ENCODE results near the gene BCAM.

BCAM gene

DNA sequence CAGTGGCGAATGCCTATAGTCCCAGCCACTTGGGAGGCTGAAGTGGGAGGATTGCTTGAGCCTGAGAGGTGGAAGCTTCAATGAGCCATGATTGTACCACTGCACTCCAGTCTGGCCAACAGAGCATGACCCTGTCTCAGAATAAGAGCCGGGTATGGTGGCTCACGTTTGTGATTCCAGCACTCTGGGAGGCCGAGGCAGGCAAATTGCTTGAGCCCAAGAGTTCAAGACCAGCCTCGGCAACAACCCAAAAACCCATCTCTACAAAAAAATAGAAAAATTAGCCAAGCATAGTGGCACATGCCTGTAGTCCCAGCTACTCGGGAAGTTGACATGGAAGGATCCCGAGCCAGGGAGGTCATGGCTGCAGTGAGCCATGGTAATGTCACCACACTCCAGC is 31.9 kb downstream of the BCAM start:
- Mint-ChIP-seq H3K36me3 (ENCODE audit: low read depth) (no peaks in the 10 kb centered on the region), H3K27ac (no peak overlapping the region), H3K4me3 (no peak overlapping the region), H3K4me1 (peaks cover 5% of the 10 kb centered on the region), H3K27me3 (ENCODE audit: low read depth) (no peaks in the 10 kb centered on the region), H3K9me3 (no peaks in the 10 kb centered on the region)
- TF ChIP-seq, protein P1, sequence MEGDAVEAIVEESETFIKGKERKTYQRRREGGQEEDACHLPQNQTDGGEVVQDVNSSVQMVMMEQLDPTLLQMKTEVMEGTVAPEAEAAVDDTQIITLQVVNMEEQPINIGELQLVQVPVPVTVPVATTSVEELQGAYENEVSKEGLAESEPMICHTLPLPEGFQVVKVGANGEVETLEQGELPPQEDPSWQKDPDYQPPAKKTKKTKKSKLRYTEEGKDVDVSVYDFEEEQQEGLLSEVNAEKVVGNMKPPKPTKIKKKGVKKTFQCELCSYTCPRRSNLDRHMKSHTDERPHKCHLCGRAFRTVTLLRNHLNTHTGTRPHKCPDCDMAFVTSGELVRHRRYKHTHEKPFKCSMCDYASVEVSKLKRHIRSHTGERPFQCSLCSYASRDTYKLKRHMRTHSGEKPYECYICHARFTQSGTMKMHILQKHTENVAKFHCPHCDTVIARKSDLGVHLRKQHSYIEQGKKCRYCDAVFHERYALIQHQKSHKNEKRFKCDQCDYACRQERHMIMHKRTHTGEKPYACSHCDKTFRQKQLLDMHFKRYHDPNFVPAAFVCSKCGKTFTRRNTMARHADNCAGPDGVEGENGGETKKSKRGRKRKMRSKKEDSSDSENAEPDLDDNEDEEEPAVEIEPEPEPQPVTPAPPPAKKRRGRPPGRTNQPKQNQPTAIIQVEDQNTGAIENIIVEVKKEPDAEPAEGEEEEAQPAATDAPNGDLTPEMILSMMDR (IDR thresholded peaks at IDR 0.05; ENCODE audit: unreplicated experiment in 3 of 3): no peak

DNA sequence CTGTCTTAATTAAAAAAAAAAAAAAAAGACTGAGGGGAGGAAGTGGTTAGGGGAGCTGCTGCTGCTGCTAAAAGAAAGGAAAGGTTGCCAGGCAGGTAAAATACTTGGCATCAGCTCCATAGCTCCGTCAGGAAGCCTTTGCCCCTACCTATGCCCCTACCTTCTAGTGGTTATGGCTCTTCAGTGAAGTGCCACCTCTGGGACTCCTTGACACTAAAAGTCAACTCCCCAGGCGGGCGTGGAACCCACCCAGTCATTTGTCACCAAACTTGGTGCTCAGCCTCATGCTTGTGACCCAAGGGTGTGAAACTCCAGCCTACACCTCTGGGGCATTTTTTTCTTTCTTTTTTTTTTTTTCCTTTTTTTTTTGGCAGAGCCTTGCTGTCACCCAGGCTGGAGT is 32.3 kb downstream of the BCAM start:
- H3K4me1 Mint-ChIP-seq: peaks cover 5% of the 10 kb centered on the region
- no peaks in the 10 kb centered on the region for H3K27me3 Mint-ChIP-seq (ENCODE audit: low read depth)
- no peaks in the 10 kb centered on the region for H3K36me3 Mint-ChIP-seq (ENCODE audit: low read depth)
- TF ChIP-seq, protein P1 (IDR thresholded peaks at IDR 0.05; ENCODE audit: unreplicated experiment in 3 of 3): no peak
- H3K4me3 Mint-ChIP-seq: no peak overlapping the region
- no peaks in the 10 kb centered on the region for H3K9me3 Mint-ChIP-seq
- H3K27ac Mint-ChIP-seq: no peak overlapping the region

DNA sequence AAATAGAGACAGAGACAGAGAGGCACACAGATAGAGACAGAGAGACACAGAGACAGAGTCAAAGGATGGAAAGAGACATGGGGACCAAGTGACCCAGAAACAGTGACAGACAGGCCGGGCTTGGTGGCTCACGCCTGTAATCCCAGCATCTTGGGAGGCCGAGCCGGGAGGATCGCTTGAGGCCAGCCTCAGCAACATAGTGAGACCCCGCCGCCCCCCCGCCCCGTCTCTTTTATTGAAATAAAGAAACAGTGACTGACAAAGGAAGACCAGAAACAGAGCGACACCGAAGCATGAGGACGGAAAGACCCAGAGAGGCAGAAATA is 36.3 kb downstream of the BCAM start:
- Mint-ChIP-seq H3K4me1 (peaks cover 27% of the 10 kb centered on the region), H3K27me3 (ENCODE audit: low read depth) (no peaks in the 10 kb centered on the region), H3K9me3 (no peaks in the 10 kb centered on the region), H3K27ac (peak overlapping the region; percentile 53 to 94 (median 88)), H3K36me3 (ENCODE audit: low read depth) (no peaks in the 10 kb centered on the region), H3K4me3 (peak overlapping the region; percentile 86 to 99 (median 91))
- TF ChIP-seq, protein P1 (IDR thresholded peaks at IDR 0.05; ENCODE audit: unreplicated experiment in 3 of 3): no peak

DNA sequence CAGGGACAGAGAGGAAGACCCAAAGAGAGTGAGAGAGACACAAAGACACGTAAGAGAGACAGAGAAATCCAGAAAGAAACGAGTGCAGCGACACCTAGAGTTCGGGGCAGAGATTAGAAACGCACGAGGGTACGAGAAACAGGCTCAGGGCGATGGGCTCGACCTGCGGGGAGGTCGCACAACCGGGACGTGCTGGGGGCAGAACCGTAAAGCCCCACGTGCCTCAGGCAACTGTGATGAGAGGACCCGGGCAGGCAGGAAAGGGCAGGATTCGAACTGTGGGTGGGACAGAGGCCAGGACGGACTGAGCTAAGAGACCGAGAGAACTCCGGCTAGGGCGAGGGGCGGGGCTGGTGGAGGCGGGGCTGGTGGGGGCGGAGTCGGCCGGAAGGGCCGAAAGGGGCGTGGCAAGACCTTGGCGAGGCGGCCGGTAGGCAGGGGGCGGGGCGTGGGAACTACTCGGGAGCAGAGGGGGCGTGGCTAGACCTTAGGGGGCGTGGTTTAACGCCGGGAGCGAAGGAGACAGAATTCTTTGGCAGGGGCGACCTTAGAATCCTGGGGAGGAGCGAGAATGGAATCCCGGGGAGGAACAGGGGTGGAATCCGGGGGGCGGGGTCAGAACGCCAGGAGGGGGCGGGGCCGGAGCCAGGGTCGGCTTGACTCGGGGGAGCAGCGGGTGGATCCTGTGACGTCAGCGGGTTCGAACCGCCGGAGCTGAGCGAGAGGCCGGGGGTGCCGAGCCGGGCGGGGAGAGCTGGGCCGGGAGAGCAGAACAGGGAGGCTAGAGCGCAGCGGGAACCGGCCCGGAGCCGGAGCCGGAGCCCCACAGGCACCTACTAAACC is 36.9 kb downstream of the BCAM start, which contains the start of gene NECTIN2:
NECTIN2 (plus strand) TSS at position 686 of the 843 bp plus-strand sequence. CDS start 229 bp downstream, outside the sequence.
- Mint-ChIP-seq H3K27ac (peak within 1 kb of the TSS; percentile 53 to 99 (median 94)), H3K4me3 (peak within 1 kb of the TSS; percentile 91 to 99 (median 99)), H3K36me3 (ENCODE audit: low read depth) (no peaks in the 10 kb centered on the region), H3K9me3 (no peaks in the 10 kb centered on the region), H3K4me1 (peaks cover 32% of the 10 kb centered on the region), H3K27me3 (ENCODE audit: low read depth) (no peaks in the 10 kb centered on the region)
- TF ChIP-seq, protein P1 (IDR thresholded peaks at IDR 0.05; ENCODE audit: unreplicated experiment in 3 of 3): peak; percentile 61 to 80 (median 65)

DNA sequence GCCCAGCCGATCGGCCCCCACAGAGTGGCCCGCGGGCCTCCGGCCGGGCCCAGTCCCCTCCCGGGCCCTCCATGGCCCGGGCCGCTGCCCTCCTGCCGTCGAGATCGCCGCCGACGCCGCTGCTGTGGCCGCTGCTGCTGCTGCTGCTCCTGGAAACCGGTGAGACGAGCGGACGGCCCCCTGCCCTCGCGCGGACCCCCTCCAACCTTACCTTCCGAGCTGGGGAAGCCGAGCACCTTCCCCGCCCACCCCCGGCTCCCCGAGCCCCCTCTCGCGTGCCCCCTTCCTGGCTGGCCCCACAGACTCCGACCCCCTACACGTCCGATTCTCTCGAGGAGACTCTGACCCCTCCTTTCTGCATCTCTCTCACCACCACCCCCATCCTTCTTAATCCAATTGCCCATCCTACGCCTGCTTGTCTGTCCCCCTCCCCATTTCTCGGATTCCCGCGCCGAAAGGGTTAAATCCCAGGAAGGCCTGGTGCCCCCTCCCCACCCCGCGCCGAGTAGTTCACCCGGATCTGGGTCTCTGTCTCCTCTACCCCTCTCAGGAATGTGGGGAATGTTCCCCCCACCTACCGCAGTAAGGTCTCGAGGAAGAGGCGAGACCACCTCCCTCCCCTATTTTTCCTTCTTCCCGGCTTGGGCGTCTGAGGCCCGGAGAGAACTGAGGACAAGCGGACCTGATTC is 37.7 kb downstream of the BCAM start:
- Mint-ChIP-seq H3K4me1 (peaks cover 32% of the 10 kb centered on the region), H3K27me3 (ENCODE audit: low read depth) (no peaks in the 10 kb centered on the region), H3K9me3 (no peaks in the 10 kb centered on the region), H3K36me3 (ENCODE audit: low read depth) (no peaks in the 10 kb centered on the region), H3K27ac (peak overlapping the region; percentile 53 to 99 (median 94)), H3K4me3 (peak overlapping the region; percentile 91 to 99 (median 99))
- TF ChIP-seq, protein P1 (IDR thresholded peaks at IDR 0.05; ENCODE audit: unreplicated experiment in 3 of 3): no peak

All from nephron (organoid).